Measurements from ENCODE around the gene CABP7.

The CABP7 gene

GRCh38 chr22:29707010-29707409 is 12.8 kb upstream of the CABP7 start:
- no peak for TF ChIP-seq CTCF (conservative IDR thresholded peaks at IDR 0.05; ENCODE audit: low read depth, low read length)
- no peak overlapping the region for H3K4me3 ChIP-seq (ENCODE audit: low read length)
- no peak for DNase-seq (ENCODE audit: low read depth)

- no peak for DNase-seq (ENCODE audit: low read depth)
- H3K4me3 ChIP-seq (ENCODE audit: low read length) = no peak overlapping the region
- TF ChIP-seq CTCF (conservative IDR thresholded peaks at IDR 0.05; ENCODE audit: low read depth, low read length) = no peak
These were observed 12.3 kb upstream of the CABP7 start for GRCh38 chr22:29707471-29707870.

- TF ChIP-seq CTCF (conservative IDR thresholded peaks at IDR 0.05; ENCODE audit: low read depth, low read length) = no peak
- DNase-seq (ENCODE audit: low read depth) = no peak
- no peak overlapping the region for H3K4me3 ChIP-seq (ENCODE audit: low read length)
These were observed 9.6 kb upstream of the CABP7 start for GRCh38 chr22:29710193-29710592.

- no peak overlapping the region for H3K4me3 ChIP-seq (ENCODE audit: low read length)
- TF ChIP-seq CTCF (conservative IDR thresholded peaks at IDR 0.05; ENCODE audit: low read depth, low read length) = no peak
- no peak for DNase-seq (ENCODE audit: low read depth)
These were observed 8.7 kb upstream of the CABP7 start for GRCh38 chr22:29710922-29711593.

GRCh38 chr22:29712119-29712518 is 7.7 kb upstream of the CABP7 start:
- H3K4me3 ChIP-seq (ENCODE audit: low read length) = no peak overlapping the region
- TF ChIP-seq CTCF (conservative IDR thresholded peaks at IDR 0.05; ENCODE audit: low read depth, low read length) = no peak
- DNase-seq (ENCODE audit: low read depth) = no peak

GRCh38 chr22:29713156-29713727 is 6.6 kb upstream of the CABP7 start:
- TF ChIP-seq CTCF (conservative IDR thresholded peaks at IDR 0.05; ENCODE audit: low read depth, low read length) = no peak
- H3K4me3 ChIP-seq (ENCODE audit: low read length) = no peak overlapping the region
- no peak for DNase-seq (ENCODE audit: low read depth)

- H3K4me3 ChIP-seq (ENCODE audit: low read length) = no peak overlapping the region
- no peak for DNase-seq (ENCODE audit: low read depth)
- TF ChIP-seq CTCF (conservative IDR thresholded peaks at IDR 0.05; ENCODE audit: low read depth, low read length) = no peak
These were observed 4.6 kb upstream of the CABP7 start for GRCh38 chr22:29715240-29715639.
